HepG2 (cell line): ENCODE measurements around the gene ZNF772.

ENCODE experiments used
- MAFK ChIP-seq, 2 experiments: IDR thresholded peaks in 1 of 2; conservative IDR thresholded peaks in 1 of 2; 2 replicates each; pipeline ENCODE4 v1.6.1; 2011; ENCODE audit warnings: improper control_type of control experiment in 2 of 2, low read length in 2 of 2
- RAD21 ChIP-seq: fragments of 450-650 bp; formaldehyde crosslinking; IDR thresholded peaks from 2 replicates; pipeline ENCODE4 v1.5.0; 2020; ENCODE audit warnings: mild to moderate bottlenecking
- TRIM24 ChIP-seq: sonication (generic); formaldehyde crosslinking; IDR thresholded peaks from 2 replicates; pipeline ENCODE4 v1.8.0; 2022; ENCODE audit warnings: mild to moderate bottlenecking, missing genetic modification reagents
- ZNF556 ChIP-seq: sonication (generic); formaldehyde crosslinking; IDR thresholded peaks from 2 replicates; pipeline ENCODE4 v1.4.0; 2020; ENCODE audit warnings: mild to moderate bottlenecking, missing genetic modification reagents, borderline replicate concordance
- TF ChIP-seq, protein P1 (sequence below): sonication (generic); formaldehyde crosslinking; IDR thresholded peaks from 2 replicates; pipeline ENCODE4 v1.5.0; 2020; ENCODE audit warnings: mild to moderate bottlenecking, missing genetic modification reagents, moderate library complexity
- TF ChIP-seq, protein P2 (sequence below): sonication (generic); formaldehyde crosslinking; IDR thresholded peaks from 2 replicates; pipeline ENCODE4 v1.4.0; 2020; ENCODE audit warnings: mild to moderate bottlenecking, low read depth, missing genetic modification reagents

DNA sequence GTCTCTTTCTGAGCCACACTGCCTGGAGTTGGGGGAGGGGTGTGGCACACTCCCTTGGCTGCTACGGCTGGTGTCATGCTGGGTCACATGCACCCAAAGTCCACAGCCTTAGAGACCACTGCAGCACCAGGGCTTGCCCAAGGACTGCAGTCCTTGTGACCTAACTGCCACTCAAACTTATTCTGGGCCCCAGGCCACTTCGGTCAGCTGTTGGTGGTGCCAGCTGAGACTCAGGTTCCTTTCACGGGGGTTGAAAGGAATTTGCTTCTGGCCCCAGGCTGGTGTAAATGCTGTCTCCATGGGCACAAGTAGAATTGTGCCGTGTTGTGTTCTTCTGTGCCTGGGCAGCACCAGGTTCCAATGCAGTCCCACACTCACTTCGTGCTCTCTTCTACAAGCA, 10.9 kb downstream of the ZNF772 start:
- TF ChIP-seq, protein P1, sequence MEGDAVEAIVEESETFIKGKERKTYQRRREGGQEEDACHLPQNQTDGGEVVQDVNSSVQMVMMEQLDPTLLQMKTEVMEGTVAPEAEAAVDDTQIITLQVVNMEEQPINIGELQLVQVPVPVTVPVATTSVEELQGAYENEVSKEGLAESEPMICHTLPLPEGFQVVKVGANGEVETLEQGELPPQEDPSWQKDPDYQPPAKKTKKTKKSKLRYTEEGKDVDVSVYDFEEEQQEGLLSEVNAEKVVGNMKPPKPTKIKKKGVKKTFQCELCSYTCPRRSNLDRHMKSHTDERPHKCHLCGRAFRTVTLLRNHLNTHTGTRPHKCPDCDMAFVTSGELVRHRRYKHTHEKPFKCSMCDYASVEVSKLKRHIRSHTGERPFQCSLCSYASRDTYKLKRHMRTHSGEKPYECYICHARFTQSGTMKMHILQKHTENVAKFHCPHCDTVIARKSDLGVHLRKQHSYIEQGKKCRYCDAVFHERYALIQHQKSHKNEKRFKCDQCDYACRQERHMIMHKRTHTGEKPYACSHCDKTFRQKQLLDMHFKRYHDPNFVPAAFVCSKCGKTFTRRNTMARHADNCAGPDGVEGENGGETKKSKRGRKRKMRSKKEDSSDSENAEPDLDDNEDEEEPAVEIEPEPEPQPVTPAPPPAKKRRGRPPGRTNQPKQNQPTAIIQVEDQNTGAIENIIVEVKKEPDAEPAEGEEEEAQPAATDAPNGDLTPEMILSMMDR (CRISPR knock-in tag), result no peak
- TF ChIP-seq, protein P2, sequence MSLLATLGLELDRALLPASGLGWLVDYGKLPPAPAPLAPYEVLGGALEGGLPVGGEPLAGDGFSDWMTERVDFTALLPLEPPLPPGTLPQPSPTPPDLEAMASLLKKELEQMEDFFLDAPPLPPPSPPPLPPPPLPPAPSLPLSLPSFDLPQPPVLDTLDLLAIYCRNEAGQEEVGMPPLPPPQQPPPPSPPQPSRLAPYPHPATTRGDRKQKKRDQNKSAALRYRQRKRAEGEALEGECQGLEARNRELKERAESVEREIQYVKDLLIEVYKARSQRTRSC (CRISPR knock-in tag), result no peak
- TF ChIP-seq TRIM24, result no peak
- TF ChIP-seq ZNF556 (CRISPR knock-in tag), result no peak
- TF ChIP-seq RAD21 (CRISPR knock-in tag), result no peak
- TF ChIP-seq MAFK (conservative IDR thresholded peaks at IDR 0.05 in 1 of 2, IDR thresholded peaks at IDR 0.05 in 1 of 2; ENCODE audit: low read length in 2 of 2), result no peak
